ENCODE data around the gene ACSBG1. TPM values are rescaled to one million over a fixed set of nuclear protein-coding genes. Genes with fewer than 3 reads are reported as not detected.

ACSBG1 gene
- total RNA-seq, 5 donors from 2014 or later (not counting 1 experiment from before 2014, with no cell fraction given) = not detected

GRCh38 chr15:78194568-78194925 lies 39.8 kb downstream of the ACSBG1 start:
- no peak overlapping the region for H3K27ac Mint-ChIP-seq

GRCh38 chr15:78193731-78194567 lies 40.4 kb downstream of the ACSBG1 start:
- Histone ChIP-seq H3K36me3 (ENCODE audit: control insufficient read depth in 2 of 2, extremely low read depth in 1 of 2, insufficient read depth in 1 of 2, low read length in 1 of 2) (no peaks in the 10 kb centered on the region), H3K4me3 (ENCODE audit: control insufficient read depth in 1 of 2, extremely low read depth in 1 of 2, low read length in 1 of 2) (no peak overlapping the region), H3K4me1 (ENCODE audit: control insufficient read depth in 1 of 2, extremely low read depth in 1 of 2, insufficient read depth in 2 of 2, low read length in 2 of 2) (peaks cover 0 to 4% of the 10 kb centered on the region in 2 experiments), H3K27me3 (replicated peaks in 1 of 2; ENCODE audit: control insufficient read depth in 2 of 2, extremely low read depth in 1 of 2, insufficient read depth in 2 of 2, low read length in 1 of 2) (no peaks in the 10 kb centered on the region), H3K9me3 (no peaks in the 10 kb centered on the region), H3K27ac (ENCODE audit: low read length) (no peak overlapping the region)
- no peak for ATAC-seq (replicated peaks in 1 of 4)
- H3K4me1 Mint-ChIP-seq = peaks cover 0 to 4% (median 0%) of the 10 kb centered on the region in 3 donors
- WGBS (ENCODE audit: insufficient coverage) = 85% methylated on average over 7 of the region's 15 CpGs
- H3K27ac Mint-ChIP-seq = no peak overlapping the region
- H3K4me3 Mint-ChIP-seq = no peak overlapping the region
- H3K9me3 Mint-ChIP-seq = peaks cover 4 to 5% (median 4%) of the 10 kb centered on the region in 3 donors
- POLR2A ChIA-PET = no interaction called here
- no peaks in the 10 kb centered on the region for H3K36me3 Mint-ChIP-seq
- no peak for DNase-seq
- no peaks in the 10 kb centered on the region for H3K27me3 Mint-ChIP-seq
- CTCF ChIA-PET = interaction anchor here in 1 of 2 donors (1.1 to 1.4 kb wide), 2 partner anchors 81 to 85 kb away, joined by 3 read pairs; no protein-coding TSS in a partner anchor

More at GRCh38 chr15:78194568-78194925, 39.8 kb downstream of the ACSBG1 start:
- CTCF ChIA-PET = interaction anchor here (0.6 to 2.0 kb wide), 5 partner anchors 46 to 118 kb away, joined by 3 to 31 read pairs (median 5); no protein-coding TSS in a partner anchor
- no peak for DNase-seq
- ATAC-seq (replicated peaks in 1 of 4) = no peak
- no peak overlapping the region for H3K27ac ChIP-seq (ENCODE audit: low read length)
- peaks cover 0 to 4% of the 10 kb centered on the region in 2 experiments for H3K4me1 ChIP-seq (ENCODE audit: control insufficient read depth in 1 of 2, extremely low read depth in 1 of 2, insufficient read depth in 2 of 2, low read length in 2 of 2)
- no peaks in the 10 kb centered on the region for H3K36me3 Mint-ChIP-seq
- no peaks in the 10 kb centered on the region for H3K27me3 ChIP-seq (replicated peaks in 1 of 2; ENCODE audit: control insufficient read depth in 2 of 2, extremely low read depth in 1 of 2, insufficient read depth in 2 of 2, low read length in 1 of 2)
- POLR2A ChIA-PET = no interaction called here
- no peak overlapping the region for H3K4me3 ChIP-seq (ENCODE audit: control insufficient read depth in 1 of 2, extremely low read depth in 1 of 2, low read length in 1 of 2)
- WGBS (ENCODE audit: insufficient coverage) = 77% methylated on average over 7 of the region's 15 CpGs
- no peak overlapping the region for H3K4me3 Mint-ChIP-seq
- no peaks in the 10 kb centered on the region for H3K27me3 Mint-ChIP-seq
- H3K9me3 ChIP-seq = no peaks in the 10 kb centered on the region
- peaks cover 0 to 4% (median 0%) of the 10 kb centered on the region in 3 donors for H3K4me1 Mint-ChIP-seq
- no peaks in the 10 kb centered on the region for H3K36me3 ChIP-seq (ENCODE audit: control insufficient read depth in 2 of 2, extremely low read depth in 1 of 2, insufficient read depth in 1 of 2, low read length in 1 of 2)
- H3K9me3 Mint-ChIP-seq = peaks cover 4 to 5% (median 4%) of the 10 kb centered on the region in 3 donors

- peaks cover 0 to 4% (median 0%) of the 10 kb centered on the region in 3 donors for H3K4me1 Mint-ChIP-seq
- no peaks in the 10 kb centered on the region for H3K36me3 ChIP-seq (ENCODE audit: control insufficient read depth in 2 of 2, extremely low read depth in 1 of 2, insufficient read depth in 1 of 2, low read length in 1 of 2)
- H3K27ac ChIP-seq (ENCODE audit: low read length) = no peak overlapping the region
- H3K27me3 ChIP-seq (replicated peaks in 1 of 2; ENCODE audit: control insufficient read depth in 2 of 2, extremely low read depth in 1 of 2, insufficient read depth in 2 of 2, low read length in 1 of 2) = no peaks in the 10 kb centered on the region
- H3K27ac Mint-ChIP-seq = no peak overlapping the region
- DNase-seq (no peak), ATAC-seq (replicated peaks in 1 of 4) (no peak)
- no peaks in the 10 kb centered on the region for H3K27me3 Mint-ChIP-seq
- no peak overlapping the region for H3K4me3 Mint-ChIP-seq
- no peak overlapping the region for H3K4me3 ChIP-seq (ENCODE audit: control insufficient read depth in 1 of 2, extremely low read depth in 1 of 2, low read length in 1 of 2)
- H3K4me1 ChIP-seq (ENCODE audit: control insufficient read depth in 1 of 2, extremely low read depth in 1 of 2, insufficient read depth in 2 of 2, low read length in 2 of 2) = peaks cover 0 to 4% of the 10 kb centered on the region in 2 experiments
- CTCF ChIA-PET = interaction anchor here in 1 of 2 donors (1.1 to 1.4 kb wide), 2 partner anchors 80 to 85 kb away, joined by 3 read pairs; no protein-coding TSS in a partner anchor
- H3K9me3 Mint-ChIP-seq = peaks cover 4 to 5% (median 4%) of the 10 kb centered on the region in 3 donors
- 100% methylated on average over 1 of the region's 10 CpGs for WGBS (ENCODE audit: insufficient coverage)
- H3K36me3 Mint-ChIP-seq = no peaks in the 10 kb centered on the region
- H3K9me3 ChIP-seq = no peaks in the 10 kb centered on the region
- POLR2A ChIA-PET = no interaction called here
Observed at GRCh38 chr15:78192826-78193594, 41.4 kb downstream of the ACSBG1 start.

GRCh38 chr15:78182821-78183220 lies 51.5 kb downstream of the ACSBG1 start:
- no peak overlapping the region for H3K27ac ChIP-seq (ENCODE audit: low read length)
- Mint-ChIP-seq H3K4me1 (no peaks in the 10 kb centered on the region), H3K27me3 (peaks cover 3 to 4% of the 10 kb centered on the region in 2 donors), H3K27ac (peak overlapping the region in 1 of 2 donors; percentile 14), H3K9me3 (peaks cover 0 to 2% (median 0%) of the 10 kb centered on the region in 3 donors), H3K4me3 (no peak overlapping the region), H3K36me3 (no peaks in the 10 kb centered on the region)
- no CpG with 5 or more reads among the region's 4 CpGs for WGBS (ENCODE audit: insufficient coverage)
- DNase-seq (no peak), ATAC-seq (replicated peaks in 1 of 4) (no peak)
- H3K9me3 ChIP-seq = no peaks in the 10 kb centered on the region
- H3K27me3 ChIP-seq (replicated peaks in 1 of 2; ENCODE audit: control insufficient read depth in 2 of 2, extremely low read depth in 1 of 2, insufficient read depth in 2 of 2, low read length in 1 of 2) = peaks cover 0 to 13% of the 10 kb centered on the region in 2 experiments
- H3K4me3 ChIP-seq (ENCODE audit: control insufficient read depth in 1 of 2, extremely low read depth in 1 of 2, low read length in 1 of 2) = no peak overlapping the region
- no peaks in the 10 kb centered on the region for H3K4me1 ChIP-seq (ENCODE audit: control insufficient read depth in 1 of 2, extremely low read depth in 1 of 2, insufficient read depth in 2 of 2, low read length in 2 of 2)
- ChIA-PET POLR2A (no interaction called here), CTCF (no interaction called here)
- H3K36me3 ChIP-seq (ENCODE audit: control insufficient read depth in 2 of 2, extremely low read depth in 1 of 2, insufficient read depth in 1 of 2, low read length in 1 of 2) = no peaks in the 10 kb centered on the region

GRCh38 chr15:78182336-78182700 lies 52.0 kb downstream of the ACSBG1 start:
- POLR2A ChIA-PET = no interaction called here
- no peak overlapping the region for H3K27ac Mint-ChIP-seq
- no peaks in the 10 kb centered on the region for H3K36me3 Mint-ChIP-seq
- H3K27me3 ChIP-seq (replicated peaks in 1 of 2; ENCODE audit: control insufficient read depth in 2 of 2, extremely low read depth in 1 of 2, insufficient read depth in 2 of 2, low read length in 1 of 2) = peaks cover 0 to 16% of the 10 kb centered on the region in 2 experiments
- H3K4me1 ChIP-seq (ENCODE audit: control insufficient read depth in 1 of 2, extremely low read depth in 1 of 2, insufficient read depth in 2 of 2, low read length in 2 of 2) = no peaks in the 10 kb centered on the region
- H3K36me3 ChIP-seq (ENCODE audit: control insufficient read depth in 2 of 2, extremely low read depth in 1 of 2, insufficient read depth in 1 of 2, low read length in 1 of 2) = no peaks in the 10 kb centered on the region
- DNase-seq (no peak), ATAC-seq (replicated peaks in 1 of 4) (no peak)
- no peak overlapping the region for H3K4me3 ChIP-seq (ENCODE audit: control insufficient read depth in 1 of 2, extremely low read depth in 1 of 2, low read length in 1 of 2)
- no peak overlapping the region for H3K27ac ChIP-seq (ENCODE audit: low read length)
- H3K27me3 Mint-ChIP-seq = peaks cover 3 to 4% of the 10 kb centered on the region in 2 donors
- no peaks in the 10 kb centered on the region for H3K9me3 ChIP-seq
- CTCF ChIA-PET = no interaction called here
- H3K9me3 Mint-ChIP-seq = peaks cover 0 to 2% (median 0%) of the 10 kb centered on the region in 3 donors
- no peaks in the 10 kb centered on the region for H3K4me1 Mint-ChIP-seq
- H3K4me3 Mint-ChIP-seq = no peak overlapping the region
- WGBS (ENCODE audit: insufficient coverage) = 79% methylated on average over 4 of the region's 5 CpGs

- ATAC-seq (replicated peaks in 1 of 4) (no peak), DNase-seq (no peak)
- Mint-ChIP-seq H3K4me3 (no peak overlapping the region), H3K27me3 (no peaks in the 10 kb centered on the region), H3K27ac (no peak overlapping the region), H3K4me1 (peaks cover 2 to 7% (median 6%) of the 10 kb centered on the region in 3 donors), H3K9me3 (no peaks in the 10 kb centered on the region), H3K36me3 (no peaks in the 10 kb centered on the region)
- POLR2A ChIA-PET = no interaction called here
- Histone ChIP-seq H3K9me3 (no peaks in the 10 kb centered on the region), H3K27me3 (replicated peaks in 1 of 2; ENCODE audit: control insufficient read depth in 2 of 2, extremely low read depth in 1 of 2, insufficient read depth in 2 of 2, low read length in 1 of 2) (peaks cover 0 to 17% of the 10 kb centered on the region in 2 experiments), H3K36me3 (ENCODE audit: control insufficient read depth in 2 of 2, extremely low read depth in 1 of 2, insufficient read depth in 1 of 2, low read length in 1 of 2) (no peaks in the 10 kb centered on the region), H3K4me3 (ENCODE audit: control insufficient read depth in 1 of 2, extremely low read depth in 1 of 2, low read length in 1 of 2) (no peak overlapping the region), H3K27ac (ENCODE audit: low read length) (no peak overlapping the region), H3K4me1 (ENCODE audit: control insufficient read depth in 1 of 2, extremely low read depth in 1 of 2, insufficient read depth in 2 of 2, low read length in 2 of 2) (no peaks in the 10 kb centered on the region)
- CTCF ChIA-PET = no interaction called here
- WGBS (ENCODE audit: insufficient coverage) = 100% methylated on average over 1 of the region's 5 CpGs
Observed at GRCh38 chr15:78179906-78180305, 54.5 kb downstream of the ACSBG1 start.
